Brain pericyte (primary cell): ENCODE measurements around the gene CTIF.

ENCODE experiments used
- DNase-seq: peaks from one replicate; pipeline ENCODE4 v3.0.0-alpha.2; 2012; ENCODE audit warnings: low read depth, low spot score

CTIF gene

GRCh38 chr18:48551100-48551499, 12.3 kb downstream of the CTIF start:
- no peak for DNase-seq

DNA sequence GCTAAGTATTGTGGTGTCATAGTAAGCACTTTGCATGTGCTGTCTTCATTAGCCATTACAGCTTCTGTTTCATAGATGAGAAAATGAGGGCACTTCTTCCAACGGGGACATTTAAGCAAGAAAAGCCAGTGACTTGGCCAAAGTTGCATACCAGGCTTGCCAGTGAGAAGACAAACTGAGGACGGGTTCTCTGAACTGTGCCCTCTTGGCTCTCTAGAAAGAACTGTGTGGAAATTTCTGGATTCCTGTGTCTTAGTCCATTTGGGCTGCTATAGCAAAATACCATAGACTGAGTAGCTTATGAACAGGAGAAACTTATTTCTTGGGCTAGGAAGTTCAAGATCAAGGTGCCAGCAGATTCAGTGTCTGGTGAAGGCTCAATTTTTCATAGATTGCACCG, 13.3 kb downstream of the CTIF start:
- no peak for DNase-seq

DNA sequence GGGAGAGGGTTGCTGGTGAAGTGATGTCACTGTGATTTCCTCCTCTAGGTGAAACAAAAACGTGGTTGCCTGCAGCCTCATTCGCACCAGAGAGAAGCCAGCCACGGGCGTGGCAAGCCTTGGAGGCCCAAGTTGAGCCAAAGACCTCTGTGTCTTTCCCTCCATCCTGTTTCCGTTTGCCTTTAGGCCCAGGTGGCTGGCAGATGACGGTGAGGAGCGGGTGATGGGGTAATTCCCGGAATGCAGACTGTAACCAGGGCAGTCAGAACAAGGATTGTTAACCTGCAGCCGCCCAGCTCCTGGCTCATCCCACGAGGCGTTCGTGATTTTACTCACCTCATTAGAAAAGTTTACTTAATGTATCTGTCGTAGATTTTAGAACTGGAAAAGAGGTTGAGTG, 14.4 kb downstream of the CTIF start:
- DNase-seq: no peak

GRCh38 chr18:48554610-48555400, 16.0 kb downstream of the CTIF start:
- no peak for DNase-seq

DNA sequence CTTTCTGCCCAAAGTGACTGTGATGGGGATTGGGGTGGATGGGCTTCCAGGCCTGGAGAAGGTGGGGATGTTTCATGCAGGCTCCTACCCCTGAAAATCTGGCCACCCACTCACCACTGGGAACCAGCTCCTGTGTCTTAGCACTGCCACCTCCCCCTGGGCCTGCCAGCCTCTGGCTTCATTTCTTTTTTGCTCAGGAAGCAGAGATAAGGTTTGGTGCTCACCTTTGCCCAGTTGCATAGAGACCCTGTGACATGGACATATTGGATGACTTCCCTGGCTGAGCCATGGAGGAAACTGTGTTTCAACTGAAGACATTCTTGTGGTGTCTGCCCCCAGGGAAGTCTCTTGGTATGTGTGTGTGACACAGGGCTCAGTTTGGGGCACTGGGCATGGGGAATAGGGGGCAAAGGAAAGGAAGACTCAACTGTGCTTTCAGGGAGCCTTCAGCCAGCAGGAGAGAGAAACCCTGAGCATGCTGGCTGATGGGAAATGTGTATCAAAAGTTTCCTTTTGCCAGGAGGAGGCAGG, 16.7 kb downstream of the CTIF start:
- no peak for DNase-seq

GRCh38 chr18:48557640-48558174, 18.9 kb downstream of the CTIF start:
- DNase-seq: no peak

DNA sequence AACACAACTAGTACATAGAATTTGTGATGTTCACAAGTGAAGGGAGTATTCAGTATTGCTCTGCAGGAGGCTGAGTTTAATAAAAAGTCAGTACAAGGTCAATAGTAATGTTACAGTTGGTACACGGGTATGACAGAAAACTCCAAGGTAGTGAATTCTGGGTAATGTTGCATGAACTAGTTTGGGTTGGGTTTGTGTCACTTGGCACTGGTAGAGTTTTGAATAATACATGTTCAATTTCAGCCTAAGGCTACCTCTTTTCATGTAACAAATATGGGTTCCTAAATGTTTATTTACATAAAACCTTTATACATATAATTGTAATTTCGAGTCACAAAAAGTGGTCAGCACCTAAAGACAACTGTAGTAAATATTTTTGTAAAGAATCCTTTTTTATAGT, 19.4 kb downstream of the CTIF start:
- no peak for DNase-seq

- DNase-seq: no peak
These were observed 21.7 kb downstream of the CTIF start for GRCh38 chr18:48560491-48560890.

GRCh38 chr18:48562075-48562474, 23.2 kb downstream of the CTIF start:
- DNase-seq: no peak

GRCh38 chr18:48563027-48563426, 24.2 kb downstream of the CTIF start:
- DNase-seq: no peak

DNA sequence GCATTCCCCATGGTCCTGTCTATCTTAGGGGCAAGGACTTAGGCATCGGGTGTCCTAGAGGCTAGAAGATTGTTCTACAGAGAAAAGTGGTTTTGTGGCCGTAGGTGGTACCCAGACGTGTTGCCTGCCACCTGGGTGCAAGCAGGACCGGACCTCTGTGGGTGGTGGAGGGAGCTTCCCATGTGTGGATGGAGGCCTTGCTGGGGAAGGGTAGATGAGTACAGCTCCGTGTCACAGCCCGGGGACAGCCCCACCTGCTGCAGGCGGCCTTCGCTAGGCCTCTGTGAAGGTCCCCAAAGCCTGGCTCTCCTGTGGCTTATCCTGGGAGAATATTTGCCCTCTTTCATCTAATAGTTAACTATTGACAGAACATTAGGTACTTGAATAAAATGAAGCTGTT, 25.3 kb downstream of the CTIF start:
- no peak for DNase-seq

GRCh38 chr18:48565105-48565504, 26.3 kb downstream of the CTIF start:
- DNase-seq: no peak

DNA sequence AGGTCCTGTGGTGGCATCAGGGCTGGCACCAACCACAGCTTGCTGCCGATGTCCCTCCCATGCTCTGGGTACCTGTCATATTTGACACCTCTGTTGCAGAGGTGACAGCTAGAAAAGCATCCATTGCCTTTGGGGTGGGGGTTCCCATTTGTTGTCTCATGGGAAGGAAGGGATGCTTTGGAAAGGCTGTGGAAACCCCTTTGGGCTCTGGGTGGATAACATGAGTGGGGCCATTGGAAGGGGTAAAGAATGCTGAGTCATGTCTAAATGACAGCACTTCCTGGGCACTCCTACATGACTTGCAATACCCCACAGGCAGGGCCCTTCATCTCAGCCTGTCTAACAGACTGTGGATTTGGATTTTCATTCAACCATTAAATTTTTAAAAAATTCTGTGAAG, 27.8 kb downstream of the CTIF start:
- DNase-seq: no peak

DNA sequence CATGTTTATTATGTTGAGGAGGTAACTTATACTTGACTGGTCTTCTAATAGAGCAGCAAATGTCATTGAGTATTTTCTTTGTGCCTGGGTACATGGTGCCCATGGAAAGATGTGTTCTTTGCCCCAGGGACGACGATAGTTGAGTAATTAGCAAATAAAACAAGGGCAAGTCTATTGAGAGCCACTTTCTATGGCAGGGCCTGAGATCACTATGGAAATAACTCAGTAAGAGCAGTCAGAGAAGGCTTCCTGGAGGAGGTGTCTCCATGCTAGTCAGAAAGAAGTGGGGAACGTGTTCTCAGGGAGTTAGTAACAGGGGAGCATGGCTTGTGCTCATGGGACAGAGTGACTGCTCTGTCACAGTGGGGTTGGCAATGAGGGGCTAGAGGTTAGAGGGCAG, 28.6 kb downstream of the CTIF start:
- DNase-seq: no peak

DNA sequence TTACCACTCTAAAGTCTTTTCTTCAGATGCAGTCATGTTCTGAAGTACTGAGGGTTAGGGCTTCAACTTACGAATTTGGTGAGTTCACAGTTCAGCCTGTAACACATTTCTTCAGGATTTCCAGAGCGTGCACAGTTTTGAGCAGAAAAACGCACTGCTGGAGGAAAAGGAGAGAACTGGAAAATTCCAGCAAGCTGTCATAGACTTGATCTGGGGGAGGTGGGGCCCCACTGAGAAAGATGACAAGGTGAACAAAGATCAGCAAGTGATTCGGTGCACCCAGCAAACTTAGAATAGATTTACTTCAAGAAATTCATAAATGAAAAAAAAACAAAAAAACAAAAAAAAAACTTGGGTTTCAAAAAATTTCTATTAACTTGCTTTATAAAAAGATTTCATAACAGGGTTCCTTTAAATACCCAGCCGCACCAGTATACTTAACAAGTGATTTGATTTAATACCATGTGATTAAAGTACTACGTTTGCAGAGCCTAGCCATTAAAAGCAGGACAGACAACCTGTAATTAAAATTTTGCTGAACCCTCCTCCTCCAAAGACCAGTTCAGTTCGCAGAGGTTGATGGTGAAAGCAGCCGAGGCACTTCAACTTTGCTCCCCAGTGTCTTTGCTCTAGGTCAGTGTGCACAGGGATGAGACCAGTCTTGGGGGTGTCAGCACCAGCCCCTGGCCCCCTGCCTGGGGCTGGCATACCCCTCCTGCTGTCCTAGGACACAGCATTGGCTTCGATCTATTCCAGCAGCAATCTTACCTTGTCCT, 30.5 kb downstream of the CTIF start:
- DNase-seq: no peak

DNA sequence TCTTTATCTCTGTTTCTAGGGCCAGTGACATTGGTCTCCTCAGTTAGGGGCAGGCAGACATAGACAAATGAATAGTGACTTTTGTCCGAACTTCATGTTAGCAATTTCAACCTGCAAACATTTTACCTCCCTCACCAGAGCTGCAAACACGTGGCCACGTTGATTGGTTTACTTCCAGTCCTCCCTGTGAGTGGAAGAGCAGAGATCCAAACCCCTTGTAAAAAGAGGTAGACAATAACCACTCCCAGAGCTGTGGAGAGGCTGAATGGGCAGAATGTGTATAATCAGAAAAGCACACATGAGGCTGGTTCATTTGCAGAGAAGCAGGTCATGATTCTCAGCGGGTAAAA, 31.1 kb downstream of the CTIF start:
- no peak for DNase-seq

- DNase-seq: no peak
These were observed 31.5 kb downstream of the CTIF start for GRCh38 chr18:48570313-48570712.

- no peak for DNase-seq
These were observed 33.0 kb downstream of the CTIF start for GRCh38 chr18:48571639-48572384.

DNA sequence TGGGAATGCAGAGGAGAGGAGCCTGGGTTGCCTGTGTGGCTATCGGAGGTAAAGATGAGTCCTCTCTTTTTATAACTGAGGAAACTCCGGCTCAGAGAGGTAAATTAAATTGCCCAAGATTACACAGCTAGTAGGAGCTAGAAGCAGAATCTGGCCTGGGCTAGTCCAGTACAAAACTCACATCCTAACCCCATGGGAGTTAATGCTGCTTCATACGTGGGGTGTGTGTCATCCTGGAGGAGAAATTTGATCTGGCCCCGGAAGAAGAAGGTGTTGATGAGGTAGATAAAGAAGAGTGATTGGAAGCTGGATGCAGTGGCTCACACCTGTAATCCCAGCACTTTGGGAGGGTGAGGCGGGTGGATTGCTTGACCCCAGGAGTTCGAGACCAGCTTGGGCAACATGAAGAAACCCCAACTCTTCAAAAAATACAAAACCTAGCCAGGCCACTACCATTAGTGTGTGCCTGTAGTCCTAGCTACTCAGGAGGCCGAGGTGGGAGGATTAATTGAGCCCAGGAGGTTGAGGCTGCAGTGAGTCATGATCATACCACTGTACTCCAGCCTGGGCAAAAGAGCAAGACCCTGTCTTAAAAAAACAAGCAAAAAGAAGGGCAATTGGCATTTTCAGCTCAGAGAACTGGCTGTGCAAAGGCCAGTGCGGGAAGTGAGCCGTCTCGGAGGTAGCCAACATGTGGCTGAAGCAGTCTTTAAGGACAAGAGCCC, 33.7 kb downstream of the CTIF start:
- DNase-seq: no peak

GRCh38 chr18:48573632-48574283, 34.9 kb downstream of the CTIF start:
- no peak for DNase-seq
